ENCODE data around the gene ING5. TPM values are rescaled to one million over a fixed set of nuclear protein-coding genes. Genes with fewer than 3 reads are reported as not detected.

The ING5 gene
- total and polyA plus RNA-seq, 2 donors (not counting 3 experiments of a cell fraction or from before 2014, with no cell fraction given): 24.5 to 33.4 TPM

GRCh38 chr2:241721852-241722251, 20.0 kb downstream of the ING5 start:
- H3K9me3 ChIP-seq (replicated peaks; ENCODE audit: control insufficient read depth, insufficient read depth, low read length): no peaks in the 10 kb centered on the region
- FAIRE-seq (no peak), DNase-seq (ENCODE audit: low read depth, low spot score) (no peak)
- H2AFZ ChIP-seq (ENCODE audit: low read depth, low read length): no peak overlapping the region
- no peak overlapping the region for H3K4me3 ChIP-seq (replicated peaks in 1 of 3; ENCODE audit: insufficient read depth in 1 of 3, low read depth in 1 of 3, low read length in 3 of 3)
- H3K36me3 ChIP-seq (ENCODE audit: control insufficient read depth in 2 of 2, extremely low read depth in 1 of 2, insufficient read depth in 2 of 2, low read length in 2 of 2): peaks cover 0 to 21% of the 10 kb centered on the region in 2 experiments
- H4K20me1 ChIP-seq (replicated peaks; ENCODE audit: control insufficient read depth, extremely low read depth, insufficient read depth, low read length): no peaks in the 10 kb centered on the region
- POLR2A ChIA-PET: no interaction called here
- H3K27me3 ChIP-seq (ENCODE audit: control insufficient read depth in 2 of 2, insufficient read depth in 2 of 2, low read length in 2 of 2): no peaks in the 10 kb centered on the region
- no peak for TF ChIP-seq GATA2 (IDR thresholded peaks at IDR 0.05; ENCODE audit: insufficient read depth, insufficient read length, low read depth, low read length)
- TF ChIP-seq POLR2A (IDR thresholded peaks at IDR 0.05; ENCODE audit: low read depth, low read length): no peak
- no peak for TF ChIP-seq CTCF (IDR thresholded peaks at IDR 0.05; ENCODE audit: extremely low read depth in 1 of 2, insufficient read depth in 1 of 2, low read depth in 1 of 2, low read length in 2 of 2)
- TF ChIP-seq EZH2 (IDR thresholded peaks at IDR 0.05; ENCODE audit: borderline replicate concordance, low read depth, low read length, severe bottlenecking): no peak
- no peak overlapping the region for H3K4me2 ChIP-seq (ENCODE audit: insufficient read depth, low read length)
- no peak overlapping the region for H3K27ac ChIP-seq (ENCODE audit: insufficient read depth, low read depth, low read length)
- intact Hi-C loops (cut with micrococcal nuclease): no loop called here
- H3K9me1 ChIP-seq (replicated peaks; ENCODE audit: control insufficient read depth, extremely low read depth, insufficient read depth, low read length): no peaks in the 10 kb centered on the region
- CTCF ChIA-PET: interaction anchor here (1.0 kb wide), 1 partner anchor 12 kb away, joined by 3 read pairs; the partner anchor contains the start of gene D2HGDH
- BruUV-seq (replicated peaks): no TSS peak
- dilution Hi-C loops (cut with MboI; ENCODE audit: extremely low pct_ligation_motif_present, low sequenced_read_pairs): no loop called here
- H3K9ac ChIP-seq (replicated peaks; ENCODE audit: extremely low read depth, insufficient read depth, low read length): no peak overlapping the region
- H3K79me2 ChIP-seq (ENCODE audit: control insufficient read depth, insufficient read depth, low read length): no peaks in the 10 kb centered on the region
- H3K4me1 ChIP-seq (ENCODE audit: control insufficient read depth, extremely low read depth, insufficient read depth, low read length): no peaks in the 10 kb centered on the region

GRCh38 chr2:241722896-241723454, 21.1 kb downstream of the ING5 start:
- Histone ChIP-seq H3K4me1 (ENCODE audit: control insufficient read depth, extremely low read depth, insufficient read depth, low read length) (no peaks in the 10 kb centered on the region), H3K27me3 (ENCODE audit: control insufficient read depth in 2 of 2, insufficient read depth in 2 of 2, low read length in 2 of 2) (no peaks in the 10 kb centered on the region), H2AFZ (ENCODE audit: low read depth, low read length) (no peak overlapping the region), H4K20me1 (replicated peaks; ENCODE audit: control insufficient read depth, extremely low read depth, insufficient read depth, low read length) (no peaks in the 10 kb centered on the region), H3K27ac (ENCODE audit: insufficient read depth, low read depth, low read length) (no peak overlapping the region), H3K9ac (replicated peaks; ENCODE audit: extremely low read depth, insufficient read depth, low read length) (no peak overlapping the region), H3K4me2 (ENCODE audit: insufficient read depth, low read length) (no peak overlapping the region), H3K36me3 (ENCODE audit: control insufficient read depth in 2 of 2, extremely low read depth in 1 of 2, insufficient read depth in 2 of 2, low read length in 2 of 2) (peaks cover 0 to 21% of the 10 kb centered on the region in 2 experiments), H3K9me1 (replicated peaks; ENCODE audit: control insufficient read depth, extremely low read depth, insufficient read depth, low read length) (no peaks in the 10 kb centered on the region), H3K9me3 (replicated peaks; ENCODE audit: control insufficient read depth, insufficient read depth, low read length) (no peaks in the 10 kb centered on the region), H3K4me3 (replicated peaks in 1 of 3; ENCODE audit: insufficient read depth in 1 of 3, low read depth in 1 of 3, low read length in 3 of 3) (no peak overlapping the region), H3K79me2 (ENCODE audit: control insufficient read depth, insufficient read depth, low read length) (no peaks in the 10 kb centered on the region)
- FAIRE-seq: no peak
- intact Hi-C loops (cut with micrococcal nuclease): no loop called here
- CTCF ChIA-PET: no interaction called here
- no TSS peak for BruUV-seq (replicated peaks)
- DNase-seq (ENCODE audit: low read depth, low spot score): no peak
- dilution Hi-C loops (cut with MboI; ENCODE audit: extremely low pct_ligation_motif_present, low sequenced_read_pairs): no loop called here
- POLR2A ChIA-PET: no interaction called here
- TF ChIP-seq JUN (IDR thresholded peaks at IDR 0.05; ENCODE audit: borderline replicate concordance, insufficient read depth, insufficient read length, low read depth) (no peak), EZH2 (IDR thresholded peaks at IDR 0.05; ENCODE audit: borderline replicate concordance, low read depth, low read length, severe bottlenecking) (no peak), MYC (IDR thresholded peaks at IDR 0.05; ENCODE audit: low read depth, low read length) (no peak), CTCF (IDR thresholded peaks at IDR 0.05; ENCODE audit: extremely low read depth in 1 of 2, insufficient read depth in 1 of 2, low read depth in 1 of 2, low read length in 2 of 2) (no peak), MAX (IDR thresholded peaks at IDR 0.05; ENCODE audit: insufficient read depth, insufficient read length) (no peak), POLR2AphosphoS5 (IDR thresholded peaks at IDR 0.05; ENCODE audit: insufficient read depth, low read depth, low read length) (no peak), GATA2 (IDR thresholded peaks at IDR 0.05; ENCODE audit: insufficient read depth, insufficient read length, low read depth, low read length) (no peak), FOS (IDR thresholded peaks at IDR 0.05; ENCODE audit: borderline replicate concordance, insufficient read depth, low read length) (no peak), POLR2A (IDR thresholded peaks at IDR 0.05; ENCODE audit: low read depth, low read length) (no peak)

Measured in endothelial cell of umbilical vein (primary cell).